HG02763 (cell line): ENCODE results near the gene APOA1.

Experiments
- ATAC-seq: cut with Tn5 transposase; IDR thresholded peaks from one replicate; pipeline ENCODE4 v1.9.1; 2021; ENCODE audit warnings: mild to moderate bottlenecking, moderate library complexity; ENCODE audit not compliant: unreplicated experiment

The APOA1 gene

GRCh38 chr11:116791813-116792143, 45.6 kb downstream of the APOA1 start, which contains the start of gene APOA5:
TSS of gene APOA5 (minus strand) at chr11:116791879. CDS start at chr11:116791860, 19 bp downstream.
- ATAC-seq: no peak

DNA sequence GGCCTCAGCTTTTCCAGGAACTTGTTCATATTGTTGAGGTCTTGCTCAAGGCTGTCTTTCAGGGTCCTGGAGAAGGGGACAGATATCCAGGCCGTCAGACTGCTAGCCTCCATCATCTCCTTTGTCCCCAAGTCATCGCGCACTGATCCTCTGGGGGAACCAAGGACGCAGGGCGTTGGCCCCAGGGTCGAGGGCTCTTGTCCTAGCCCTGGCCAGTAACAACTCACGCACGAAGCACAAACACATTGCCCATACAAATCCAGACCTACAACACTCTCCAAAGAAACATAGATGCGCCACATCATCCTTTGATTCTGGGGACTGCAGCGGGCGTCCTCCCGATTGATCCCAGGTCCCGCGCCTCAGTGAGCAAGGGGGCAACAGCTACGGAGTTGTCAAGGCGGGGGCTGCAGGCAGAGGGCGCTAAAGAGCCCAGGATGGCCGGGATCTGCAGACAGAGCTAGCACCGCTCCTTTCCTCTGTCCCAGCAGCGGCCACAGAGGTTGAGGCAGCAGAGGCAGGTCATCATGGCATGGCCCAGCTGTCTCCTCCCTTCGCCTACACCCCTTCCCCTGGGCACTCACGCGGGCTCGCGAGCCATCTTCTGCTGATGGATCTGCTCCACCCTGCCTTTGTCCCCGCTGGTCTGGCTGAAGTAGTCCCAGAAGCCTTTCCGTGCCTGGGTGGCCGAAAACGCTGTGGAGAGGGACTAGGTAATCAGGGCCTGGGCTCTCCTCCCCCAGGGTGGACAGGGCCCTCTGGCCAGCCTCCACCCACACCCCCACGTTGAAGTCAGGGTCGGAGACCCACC, 46.2 kb downstream of the APOA1 start:
- no peak for ATAC-seq

GRCh38 chr11:116790167-116791001, 47.0 kb downstream of the APOA1 start:
- ATAC-seq: no peak

GRCh38 chr11:116788975-116789374, 48.4 kb downstream of the APOA1 start:
- no peak for ATAC-seq

DNA sequence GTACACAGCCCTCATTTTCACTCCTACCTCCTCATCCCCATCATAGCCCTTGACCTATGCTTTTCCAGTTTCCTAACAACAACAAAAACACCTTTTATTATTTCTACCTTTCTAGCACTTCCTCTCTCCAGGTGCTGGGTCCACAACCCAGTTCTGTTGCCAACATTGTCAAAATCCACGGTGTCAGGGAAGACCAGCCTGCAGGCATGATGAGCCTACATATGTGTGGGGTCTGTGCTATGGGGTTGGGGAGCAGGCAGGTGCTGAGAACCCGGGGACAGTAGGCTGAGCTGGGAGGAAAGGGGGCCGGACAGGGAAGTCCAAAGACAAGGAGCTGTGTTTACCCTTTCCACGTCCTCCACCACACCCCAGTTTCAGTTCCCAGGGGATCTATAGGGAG, 48.9 kb downstream of the APOA1 start:
- no peak for ATAC-seq

DNA sequence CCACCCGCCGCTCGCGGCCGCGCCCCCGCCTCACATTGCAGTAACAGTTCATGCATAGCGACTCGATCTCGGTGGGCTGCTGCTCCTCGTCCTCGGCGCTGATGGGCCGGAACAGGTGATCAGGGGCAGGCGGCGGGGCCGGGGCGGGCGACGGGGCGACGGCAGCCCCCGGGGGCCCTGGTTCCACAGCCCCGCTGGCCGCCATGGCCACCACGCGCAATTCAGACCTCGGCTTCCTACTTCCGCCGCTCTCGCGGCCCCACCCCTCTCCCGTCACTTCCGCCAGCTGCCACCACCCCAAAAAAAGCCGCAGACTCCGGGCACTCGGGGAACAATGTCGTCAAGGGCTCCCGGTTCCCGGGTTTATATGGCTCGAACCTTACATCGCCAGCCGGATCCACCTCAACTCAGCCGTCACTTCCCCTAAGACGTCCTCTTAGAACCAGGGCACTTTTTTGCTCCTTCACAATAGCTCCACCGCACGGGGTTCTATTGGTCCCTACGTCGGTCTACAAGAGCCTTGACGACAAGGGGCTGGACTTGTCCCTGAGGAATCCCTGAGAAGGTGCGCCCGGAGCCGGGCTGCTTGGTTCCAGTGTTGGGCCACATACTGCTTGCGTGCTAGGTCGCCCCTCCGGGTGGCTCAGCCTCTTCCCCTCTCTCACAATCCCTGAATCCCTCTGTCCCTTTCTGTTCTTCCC, 49.5 kb downstream of the APOA1 start, which contains the start of gene ZPR1:
Gene ZPR1, minus strand, starts transcription at position 238 of the 701 bp plus-strand sequence. Its CDS starts 33 bp downstream, at position 205.
- ATAC-seq: peak; percentile 90

- no peak for ATAC-seq
Measured at GRCh38 chr11:116787436-116787785, 50.0 kb downstream of the APOA1 start.

GRCh38 chr11:116786966-116787365, 50.5 kb downstream of the APOA1 start:
- no peak for ATAC-seq

GRCh38 chr11:116786326-116786725, 51.1 kb downstream of the APOA1 start:
- ATAC-seq: no peak
